ENCODE measurements around the gene GJD4.

GJD4 gene

DNA sequence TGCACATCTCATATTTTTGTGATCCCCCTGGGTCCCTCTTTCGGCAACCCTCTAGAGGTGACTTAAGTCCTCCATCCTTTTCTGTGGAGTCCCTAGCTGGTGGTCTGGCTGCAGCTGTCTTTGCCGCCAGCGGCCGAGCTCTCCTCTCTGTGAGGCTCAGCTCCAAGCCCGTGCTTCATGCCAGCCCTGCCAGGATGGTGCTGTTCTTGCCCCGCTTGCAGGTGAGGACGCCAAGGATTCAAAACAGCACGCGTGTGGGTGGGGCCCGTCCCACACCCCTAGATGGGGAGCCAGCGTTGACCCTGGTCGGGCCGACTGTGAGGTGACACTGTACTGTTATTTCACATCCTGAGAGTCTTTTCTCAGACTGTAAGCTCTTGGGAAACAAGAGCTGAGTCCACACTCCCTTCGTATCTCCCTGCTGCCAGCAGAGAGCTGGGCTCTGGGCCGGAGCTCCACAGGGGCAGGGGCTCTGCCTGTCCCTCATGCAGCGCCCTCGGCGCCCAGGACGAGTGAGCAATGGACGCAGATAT lies 36.6 kb upstream of the GJD4 start:
- no peak for DNase-seq (ENCODE audit: low read depth, low spot score)
- Histone ChIP-seq H3K36me3 (ENCODE audit: control insufficient read depth, insufficient read depth, low read length) (no peaks in the 10 kb centered on the region; the same call in 1 of the 2 replicates), H3K9me3 (ENCODE audit: control insufficient read depth, insufficient read depth, low read length) (no peaks in the 10 kb centered on the region), H3K4me1 (ENCODE audit: control insufficient read depth, insufficient read depth, low read length) (no peaks in the 10 kb centered on the region), H3K4me3 (ENCODE audit: low read length) (no peak overlapping the region), H3K27ac (ENCODE audit: low read length) (no peak overlapping the region), H3K27me3 (ENCODE audit: control insufficient read depth, insufficient read depth, low read length) (no peaks in the 10 kb centered on the region)
- WGBS (ENCODE audit: insufficient coverage, insufficient read length) = no CpG with 5 or more reads among the region's 20 CpGs

DNA sequence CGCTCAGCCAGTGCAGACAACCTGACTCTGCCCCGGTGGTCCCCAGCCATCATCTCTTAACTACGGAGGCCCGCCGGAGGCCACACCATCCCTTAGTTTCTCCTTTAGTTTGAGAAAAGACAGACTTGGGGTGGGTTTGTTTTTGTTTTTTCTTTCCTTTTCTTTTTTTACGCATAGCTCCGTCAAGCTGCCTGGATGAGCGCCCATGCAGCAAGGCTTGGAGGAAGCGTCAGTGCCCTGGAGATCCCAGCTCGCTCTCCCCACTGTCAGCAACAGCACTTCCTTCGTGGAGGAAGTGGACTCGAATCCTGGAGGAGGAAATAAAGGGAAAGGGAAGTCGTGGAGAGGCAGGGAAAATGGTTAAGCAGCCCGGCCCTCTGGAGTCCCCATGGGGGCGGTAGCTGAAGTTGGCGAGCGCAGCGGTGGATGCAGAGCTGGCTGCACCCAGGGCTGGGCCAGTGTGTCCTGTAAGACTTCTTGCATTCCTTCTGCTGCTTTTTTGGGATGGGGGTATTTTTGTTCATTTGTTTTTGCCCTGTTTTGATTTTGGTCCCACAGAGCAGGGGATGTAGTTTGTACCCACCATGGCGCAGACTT lies 35.9 kb upstream of the GJD4 start:
- Histone ChIP-seq H3K9me3 (ENCODE audit: control insufficient read depth, insufficient read depth, low read length) (no peaks in the 10 kb centered on the region), H3K27ac (ENCODE audit: low read length) (no peak overlapping the region), H3K4me3 (ENCODE audit: low read length) (no peak overlapping the region), H3K36me3 (ENCODE audit: control insufficient read depth, insufficient read depth, low read length) (no peaks in the 10 kb centered on the region; the same call in 1 of the 2 replicates), H3K27me3 (ENCODE audit: control insufficient read depth, insufficient read depth, low read length) (no peaks in the 10 kb centered on the region), H3K4me1 (ENCODE audit: control insufficient read depth, insufficient read depth, low read length) (no peaks in the 10 kb centered on the region)
- WGBS (ENCODE audit: insufficient coverage, insufficient read length) = no CpG with 5 or more reads among the region's 19 CpGs
- DNase-seq (ENCODE audit: low read depth, low spot score) = no peak

- Histone ChIP-seq H3K36me3 (ENCODE audit: control insufficient read depth, insufficient read depth, low read length) (no peaks in the 10 kb centered on the region; the same call in 1 of the 2 replicates), H3K27ac (ENCODE audit: low read length) (no peak overlapping the region), H3K4me1 (ENCODE audit: control insufficient read depth, insufficient read depth, low read length) (peaks cover 2% of the 10 kb centered on the region; the same call in 1 of the 2 replicates), H3K4me3 (ENCODE audit: low read length) (no peak overlapping the region), H3K27me3 (ENCODE audit: control insufficient read depth, insufficient read depth, low read length) (no peaks in the 10 kb centered on the region), H3K9me3 (ENCODE audit: control insufficient read depth, insufficient read depth, low read length) (no peaks in the 10 kb centered on the region)
- no CpG with 5 or more reads among the region's 4 CpGs for WGBS (ENCODE audit: insufficient coverage, insufficient read length)
- DNase-seq (ENCODE audit: low read depth, low spot score) = no peak
Observed at GRCh38 chr10:35569836-35570235, 35.3 kb upstream of the GJD4 start.

DNA sequence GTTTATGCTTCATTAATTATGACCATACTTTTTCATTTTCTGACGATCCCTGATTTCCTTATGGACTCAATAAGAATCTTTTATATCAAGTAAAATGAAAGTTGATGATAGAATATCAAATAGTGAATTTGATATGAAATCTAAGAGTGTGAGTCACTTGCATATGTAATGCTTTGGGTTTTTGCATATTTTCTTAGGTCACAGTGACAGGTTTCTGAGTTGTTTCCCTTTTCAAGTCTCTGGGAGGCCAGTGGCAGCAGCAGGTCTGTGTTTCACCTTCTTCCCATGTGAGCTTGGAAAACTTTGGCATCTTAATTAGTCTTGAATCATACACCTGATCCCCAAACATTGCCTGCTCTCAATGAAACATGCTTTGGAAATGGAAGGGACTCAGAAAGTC lies 34.7 kb upstream of the GJD4 start:
- Histone ChIP-seq H3K27ac (ENCODE audit: low read length) (no peak overlapping the region), H3K36me3 (ENCODE audit: control insufficient read depth, insufficient read depth, low read length) (no peaks in the 10 kb centered on the region; the same call in 1 of the 2 replicates), H3K4me1 (ENCODE audit: control insufficient read depth, insufficient read depth, low read length) (peaks cover 2% of the 10 kb centered on the region; the same call in 1 of the 2 replicates), H3K27me3 (ENCODE audit: control insufficient read depth, insufficient read depth, low read length) (no peaks in the 10 kb centered on the region), H3K4me3 (ENCODE audit: low read length) (no peak overlapping the region), H3K9me3 (ENCODE audit: control insufficient read depth, insufficient read depth, low read length) (no peaks in the 10 kb centered on the region)
- no CpG with 5 or more reads among the region's 1 CpG for WGBS (ENCODE audit: insufficient coverage, insufficient read length)
- no peak for DNase-seq (ENCODE audit: low read depth, low spot score)

DNA sequence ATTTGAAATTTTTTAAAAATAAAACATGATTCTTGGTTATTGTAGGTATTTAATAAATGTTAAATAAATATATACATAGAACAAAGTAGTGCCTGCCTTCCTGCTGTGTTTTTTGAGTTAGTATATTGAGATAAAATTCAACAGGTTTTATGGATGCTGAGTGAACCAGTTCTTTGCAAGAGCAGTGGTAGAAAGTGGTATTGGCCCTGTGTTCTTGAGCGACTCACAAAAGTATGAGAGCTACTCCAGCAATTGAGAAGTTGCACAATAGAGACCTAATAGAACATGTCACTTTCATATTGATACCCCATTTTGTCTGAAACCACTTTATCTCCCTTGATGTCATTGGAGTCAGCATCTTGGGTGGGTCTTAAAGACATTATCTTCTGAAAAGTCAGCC lies 32.6 kb upstream of the GJD4 start:
- H3K4me3 ChIP-seq (ENCODE audit: low read length) = no peak overlapping the region
- H3K9me3 ChIP-seq (ENCODE audit: control insufficient read depth, insufficient read depth, low read length) = no peaks in the 10 kb centered on the region
- H3K27me3 ChIP-seq (ENCODE audit: control insufficient read depth, insufficient read depth, low read length) = no peaks in the 10 kb centered on the region
- DNase-seq (ENCODE audit: low read depth, low spot score) = no peak
- WGBS (ENCODE audit: insufficient coverage, insufficient read length) = no CpG with 5 or more reads among the region's 1 CpG
- no peaks in the 10 kb centered on the region for H3K36me3 ChIP-seq (ENCODE audit: control insufficient read depth, insufficient read depth, low read length)
- H3K4me1 ChIP-seq (ENCODE audit: control insufficient read depth, insufficient read depth, low read length) = peaks cover 2% of the 10 kb centered on the region; the same call in 1 of the 2 replicates
- H3K27ac ChIP-seq (ENCODE audit: low read length) = no peak overlapping the region

DNA sequence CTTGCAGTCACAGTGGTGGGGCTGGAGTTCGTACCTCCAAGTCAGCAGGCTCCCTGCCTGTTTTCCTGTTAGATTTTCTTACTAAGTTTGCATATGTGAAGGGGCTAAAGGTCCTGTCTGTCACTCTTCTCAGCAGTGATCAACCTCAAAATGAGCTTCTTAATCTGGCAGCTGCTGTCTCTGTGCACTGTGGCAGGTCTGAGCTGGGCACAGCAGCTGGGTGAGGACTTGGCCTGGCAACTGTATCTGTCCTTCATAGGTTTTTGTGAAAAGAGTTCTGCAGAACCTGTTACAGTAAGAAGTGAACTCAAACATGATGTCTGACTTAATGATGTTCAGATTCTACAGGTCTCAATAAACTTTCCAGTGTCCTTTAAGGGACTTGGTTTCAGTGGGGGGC lies 31.3 kb upstream of the GJD4 start:
- Histone ChIP-seq H3K27me3 (ENCODE audit: control insufficient read depth, insufficient read depth, low read length) (no peaks in the 10 kb centered on the region), H3K4me3 (ENCODE audit: low read length) (no peak overlapping the region), H3K36me3 (ENCODE audit: control insufficient read depth, insufficient read depth, low read length) (no peaks in the 10 kb centered on the region), H3K4me1 (ENCODE audit: control insufficient read depth, insufficient read depth, low read length) (peaks cover 2% of the 10 kb centered on the region; the same call in 1 of the 2 replicates), H3K27ac (ENCODE audit: low read length) (no peak overlapping the region), H3K9me3 (ENCODE audit: control insufficient read depth, insufficient read depth, low read length) (no peaks in the 10 kb centered on the region)
- no peak for DNase-seq (ENCODE audit: low read depth, low spot score)
- WGBS (ENCODE audit: insufficient coverage, insufficient read length) = no CpG with 5 or more reads among the region's 1 CpG

- Histone ChIP-seq H3K4me3 (ENCODE audit: low read length) (no peak overlapping the region), H3K27ac (ENCODE audit: low read length) (no peak overlapping the region), H3K36me3 (ENCODE audit: control insufficient read depth, insufficient read depth, low read length) (no peaks in the 10 kb centered on the region), H3K4me1 (ENCODE audit: control insufficient read depth, insufficient read depth, low read length) (peaks cover 2% of the 10 kb centered on the region; the same call in 1 of the 2 replicates), H3K9me3 (ENCODE audit: control insufficient read depth, insufficient read depth, low read length) (no peaks in the 10 kb centered on the region), H3K27me3 (ENCODE audit: control insufficient read depth, insufficient read depth, low read length) (no peaks in the 10 kb centered on the region)
- DNase-seq (ENCODE audit: low read depth, low spot score) = no peak
- no CpG with 5 or more reads among the region's 9 CpGs for WGBS (ENCODE audit: insufficient coverage, insufficient read length)
Observed at GRCh38 chr10:35574924-35575352, 30.2 kb upstream of the GJD4 start.

DNA sequence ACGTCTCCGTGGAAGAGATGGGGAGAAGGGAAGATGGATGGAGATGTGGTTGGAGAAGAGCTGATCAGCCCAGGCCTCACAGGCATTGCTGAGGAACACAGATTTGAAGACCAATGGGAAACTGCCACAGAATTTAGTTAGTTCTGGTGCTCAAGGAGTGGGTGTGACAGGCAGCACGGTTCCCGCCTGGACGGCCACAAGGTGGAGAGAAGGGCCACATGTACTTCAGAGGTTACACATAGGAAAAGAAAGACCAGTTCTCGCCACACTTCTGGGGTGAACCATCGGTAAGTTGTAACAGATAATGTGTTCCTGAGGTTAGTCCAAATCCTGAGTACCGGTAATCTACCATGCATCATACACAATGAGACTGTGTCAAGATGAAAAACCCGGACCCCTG lies 29.5 kb upstream of the GJD4 start:
- Histone ChIP-seq H3K27ac (ENCODE audit: low read length) (no peak overlapping the region), H3K4me1 (ENCODE audit: control insufficient read depth, insufficient read depth, low read length) (peaks cover 2% of the 10 kb centered on the region; the same call in 1 of the 2 replicates), H3K9me3 (ENCODE audit: control insufficient read depth, insufficient read depth, low read length) (no peaks in the 10 kb centered on the region), H3K36me3 (ENCODE audit: control insufficient read depth, insufficient read depth, low read length) (no peaks in the 10 kb centered on the region), H3K4me3 (ENCODE audit: low read length) (no peak overlapping the region), H3K27me3 (ENCODE audit: control insufficient read depth, insufficient read depth, low read length) (no peaks in the 10 kb centered on the region)
- DNase-seq (ENCODE audit: low read depth, low spot score) = no peak
- WGBS (ENCODE audit: insufficient coverage, insufficient read length) = no CpG with 5 or more reads among the region's 9 CpGs

DNA sequence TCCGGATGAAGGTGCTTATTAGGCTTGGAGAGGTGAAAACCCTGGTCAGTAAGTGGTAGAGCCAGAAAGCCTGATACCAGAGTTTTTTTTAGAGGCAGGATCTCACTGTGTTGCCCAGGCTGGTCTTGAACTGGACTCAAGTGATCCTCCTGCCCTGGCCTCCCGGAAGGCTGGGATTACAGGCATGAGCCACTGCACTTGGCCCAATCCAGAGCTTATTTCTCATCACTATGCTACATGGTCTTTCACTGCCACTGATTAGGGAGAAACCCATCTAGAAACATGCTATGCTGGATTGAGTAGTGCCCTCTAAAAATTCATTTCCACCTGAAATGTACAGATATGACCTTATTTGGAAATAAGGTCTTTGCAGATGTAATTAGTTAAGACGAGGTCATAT lies 28.4 kb upstream of the GJD4 start:
- WGBS (ENCODE audit: insufficient coverage, insufficient read length) = no CpG with 5 or more reads among the region's 3 CpGs
- H3K4me3 ChIP-seq (ENCODE audit: low read length) = no peak overlapping the region
- H3K27ac ChIP-seq (ENCODE audit: low read length) = no peak overlapping the region
- DNase-seq (ENCODE audit: low read depth, low spot score) = no peak
- H3K4me1 ChIP-seq (ENCODE audit: control insufficient read depth, insufficient read depth, low read length) = peaks cover 2% of the 10 kb centered on the region; the same call in 1 of the 2 replicates
- H3K9me3 ChIP-seq (ENCODE audit: control insufficient read depth, insufficient read depth, low read length) = no peaks in the 10 kb centered on the region
- H3K27me3 ChIP-seq (ENCODE audit: control insufficient read depth, insufficient read depth, low read length) = no peaks in the 10 kb centered on the region
- H3K36me3 ChIP-seq (ENCODE audit: control insufficient read depth, insufficient read depth, low read length) = no peaks in the 10 kb centered on the region

DNA sequence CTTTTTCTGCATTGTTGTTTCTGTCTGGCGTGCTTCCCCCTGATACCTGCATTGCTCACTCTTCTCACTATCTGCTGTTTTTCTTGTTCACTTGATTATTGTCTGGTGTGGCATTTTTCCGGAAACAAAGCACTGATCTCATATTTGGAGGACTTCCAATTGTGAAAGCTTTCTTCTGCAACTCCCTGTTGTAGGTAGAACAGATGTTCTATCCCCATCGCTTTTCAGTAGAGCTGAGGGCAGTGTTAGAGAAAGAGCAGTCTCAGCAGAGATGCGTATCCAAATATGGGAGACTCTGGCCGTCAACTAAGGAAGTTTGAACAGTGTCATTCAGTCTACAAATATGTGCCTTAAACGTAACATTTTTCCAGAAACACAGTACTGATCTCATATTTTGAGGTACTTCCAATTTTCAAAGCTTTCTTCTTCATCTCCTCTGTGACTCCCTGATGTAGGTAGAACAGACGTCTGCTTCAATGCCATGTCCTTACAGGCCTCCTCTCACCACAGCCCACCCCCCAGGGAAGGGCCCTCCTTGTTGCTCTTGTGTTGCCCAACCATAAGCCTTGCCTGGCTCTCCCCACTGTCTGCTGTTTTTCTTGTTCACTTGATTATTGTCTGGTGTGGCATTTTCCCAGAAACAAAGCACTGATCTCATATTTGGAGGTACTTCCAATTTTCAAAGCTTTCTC lies 27.1 kb upstream of the GJD4 start:
- Histone ChIP-seq H3K27ac (ENCODE audit: low read length) (no peak overlapping the region), H3K36me3 (ENCODE audit: control insufficient read depth, insufficient read depth, low read length) (no peaks in the 10 kb centered on the region), H3K9me3 (ENCODE audit: control insufficient read depth, insufficient read depth, low read length) (no peaks in the 10 kb centered on the region), H3K4me1 (ENCODE audit: control insufficient read depth, insufficient read depth, low read length) (peaks cover 2% of the 10 kb centered on the region; the same call in 1 of the 2 replicates), H3K27me3 (ENCODE audit: control insufficient read depth, insufficient read depth, low read length) (no peaks in the 10 kb centered on the region), H3K4me3 (ENCODE audit: low read length) (no peak overlapping the region)
- DNase-seq (ENCODE audit: low read depth, low spot score) = no peak
- no CpG with 5 or more reads among the region's 7 CpGs for WGBS (ENCODE audit: insufficient coverage, insufficient read length)
